HEK293T (cell line): ENCODE measurements around the gene ANGPTL2.

Experiments used
- CTCF ChIA-PET: fragments of 350-600 bp; formaldehyde crosslinking; extraction: SDS; loops from one replicate; lab custom pipeline; 2021; ENCODE audit warnings: antibody characterized with exemption, inconsistent platforms; lab: Yijun Ruan, JAX
- POLR2A ChIA-PET: fragments of 350-600 bp; formaldehyde crosslinking; extraction: SDS; loops from one replicate; lab custom pipeline; 2020; ENCODE audit warnings: antibody characterized with exemption, inconsistent platforms; lab: Yijun Ruan, JAX
- DNase-seq: peaks from one replicate; pipeline ENCODE4 v3.0.0; 2012; ENCODE audit warnings: mixed read lengths; ENCODE audit errors: extremely low spot score
- ARNT ChIP-seq: fragments of 450-650 bp; IDR thresholded peaks from 2 replicates; pipeline ENCODE4 v1.6.1; 2017; ENCODE audit warnings: mild to moderate bottlenecking
- BHLHE40 ChIP-seq: fragments of 450-650 bp; IDR thresholded peaks from 2 replicates; pipeline ENCODE4 v1.6.1; 2016; ENCODE audit warnings: mild to moderate bottlenecking, moderate library complexity, borderline replicate concordance
- CTBP1 ChIP-seq: fragments of 450-650 bp; IDR thresholded peaks from 2 replicates; pipeline ENCODE4 v1.6.1; 2016; ENCODE audit warnings: borderline replicate concordance
- ELF4 ChIP-seq: fragments of 450-650 bp; IDR thresholded peaks from 2 replicates; pipeline ENCODE4 v1.6.1; 2017; ENCODE audit warnings: antibody characterized with exemption
- FOXA1 ChIP-seq: fragments of 450-650 bp; IDR thresholded peaks from 2 replicates; pipeline ENCODE4 v1.6.1; 2016; ENCODE audit warnings: mild to moderate bottlenecking
- FOXK2 ChIP-seq: fragments of 450-650 bp; IDR thresholded peaks from 2 replicates; pipeline ENCODE4 v1.6.1; 2016; ENCODE audit warnings: mild to moderate bottlenecking
- FOXM1 ChIP-seq: fragments of 450-650 bp; IDR thresholded peaks from 2 replicates; pipeline ENCODE4 v1.6.1; 2017; ENCODE audit warnings: mild to moderate bottlenecking, borderline replicate concordance
- HDGF ChIP-seq: fragments of 450-650 bp; IDR thresholded peaks from 2 replicates; pipeline ENCODE4 v1.6.1; 2017; ENCODE audit warnings: antibody characterized with exemption, borderline replicate concordance
- L3MBTL2 ChIP-seq: fragments of 450-650 bp; conservative IDR thresholded peaks from 2 replicates; pipeline ENCODE4 v1.6.1; 2016; ENCODE audit warnings: mild to moderate bottlenecking
- LEF1 ChIP-seq: fragments of 450-650 bp; IDR thresholded peaks from 2 replicates; pipeline ENCODE4 v1.6.1; 2017; ENCODE audit warnings: mild to moderate bottlenecking, borderline replicate concordance
- NFRKB ChIP-seq: fragments of 450-650 bp; IDR thresholded peaks from 2 replicates; pipeline ENCODE4 v1.6.1; 2016; ENCODE audit warnings: mild to moderate bottlenecking, moderate library complexity
- PKNOX1 ChIP-seq: fragments of 450-650 bp; IDR thresholded peaks from 2 replicates; pipeline ENCODE4 v1.6.1; 2016
- SP1 ChIP-seq: fragments of 450-650 bp; IDR thresholded peaks from 2 replicates; pipeline ENCODE4 v1.6.1; 2017
- SUZ12 ChIP-seq: fragments of 450-650 bp; IDR thresholded peaks from 2 replicates; pipeline ENCODE4 v1.6.1; 2016; ENCODE audit warnings: mild to moderate bottlenecking
- TARDBP ChIP-seq: fragments of 450-650 bp; IDR thresholded peaks from 2 replicates; pipeline ENCODE4 v1.6.1; 2016
- ZNF384 ChIP-seq: fragments of 450-650 bp; IDR thresholded peaks from 2 replicates; pipeline ENCODE4 v1.6.1; 2016

The ANGPTL2 gene

GRCh38 chr9:127084076-127085039 is 38.1 kb downstream of the ANGPTL2 start:
- CTCF ChIA-PET, result no interaction called here
- POLR2A ChIA-PET, result no interaction called here
- TF ChIP-seq HDGF, result no peak
- TF ChIP-seq NFRKB, result no peak
- no peak for TF ChIP-seq ELF4
- TF ChIP-seq FOXA1, result no peak
- TF ChIP-seq ARNT, result no peak
- TF ChIP-seq PKNOX1, result no peak
- no peak for TF ChIP-seq L3MBTL2
- TF ChIP-seq BHLHE40, result no peak
- no peak for TF ChIP-seq SUZ12
- TF ChIP-seq FOXK2, result no peak
- no peak for TF ChIP-seq CTBP1
- TF ChIP-seq ZNF384, result no peak
- no peak for TF ChIP-seq LEF1
- TF ChIP-seq FOXM1, result no peak
- TF ChIP-seq SP1, result no peak
- TF ChIP-seq TARDBP, result no peak

GRCh38 chr9:127083138-127083980 is 39.1 kb downstream of the ANGPTL2 start:
- ChIA-PET POLR2A (no interaction called here), CTCF (no interaction called here)
- TF ChIP-seq FOXK2 (no peak), CTBP1 (no peak), SUZ12 (no peak), LEF1 (no peak), L3MBTL2 (no peak), ARNT (no peak), SP1 (no peak), PKNOX1 (no peak), FOXM1 (no peak), HDGF (no peak), ZNF384 (no peak), NFRKB (no peak), BHLHE40 (no peak), TARDBP (no peak), ELF4 (no peak), FOXA1 (no peak)
- no peak for DNase-seq

More at GRCh38 chr9:127084076-127085039, 38.1 kb downstream of the ANGPTL2 start:
- no peak for DNase-seq

- CTCF ChIA-PET, result no interaction called here
- POLR2A ChIA-PET, result no interaction called here
- DNase-seq, result no peak
- TF ChIP-seq BHLHE40, result no peak
- no peak for TF ChIP-seq FOXM1
- TF ChIP-seq FOXA1, result no peak
- TF ChIP-seq ARNT, result no peak
- no peak for TF ChIP-seq CTBP1
- TF ChIP-seq FOXK2, result no peak
- no peak for TF ChIP-seq TARDBP
- TF ChIP-seq ELF4, result no peak
- TF ChIP-seq PKNOX1, result no peak
Measured at GRCh38 chr9:127081250-127082185, 40.9 kb downstream of the ANGPTL2 start.

GRCh38 chr9:127079446-127080140 is 42.8 kb downstream of the ANGPTL2 start:
- TF ChIP-seq PKNOX1 (no peak), BHLHE40 (no peak), ZNF384 (no peak), ELF4 (no peak), ARNT (no peak), NFRKB (no peak), FOXA1 (no peak), FOXM1 (no peak)
- POLR2A ChIA-PET, result no interaction called here
- CTCF ChIA-PET, result no interaction called here
- DNase-seq, result no peak
